Measurements from ENCODE around the gene TIMM21.

Gene TIMM21

GRCh38 chr18:74147779-74148542, at the start of gene TIMM21, which contains the start of gene FBXO15:
Gene TIMM21, plus strand, starts transcription at chr18:74148523. Its CDS starts 286 bp downstream, at chr18:74148809.
Gene FBXO15, minus strand, starts transcription at chr18:74147834. Its CDS starts 49 bp downstream, at chr18:74147785.
- peak; percentile 96 for DNase-seq

DNA sequence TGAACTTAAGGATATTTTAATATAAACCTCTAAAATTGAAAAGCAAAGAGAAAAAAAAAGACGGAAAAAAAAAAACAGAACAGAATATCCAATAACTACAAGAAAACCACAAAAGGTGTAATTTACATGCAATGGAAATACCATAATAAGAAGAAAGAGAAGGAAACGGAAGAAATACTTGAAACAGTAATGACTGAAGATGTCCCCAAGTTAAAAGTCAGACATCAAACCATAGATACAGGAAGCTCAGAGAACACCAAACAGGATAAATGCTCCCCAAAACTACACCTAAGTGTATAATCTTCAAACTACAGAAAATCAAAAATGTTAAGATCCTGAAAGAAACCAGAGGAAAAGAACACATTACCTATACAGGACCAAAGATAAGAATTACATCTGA, 39.9 kb upstream of the TIMM21 start:
- DNase-seq, result no peak

DNA sequence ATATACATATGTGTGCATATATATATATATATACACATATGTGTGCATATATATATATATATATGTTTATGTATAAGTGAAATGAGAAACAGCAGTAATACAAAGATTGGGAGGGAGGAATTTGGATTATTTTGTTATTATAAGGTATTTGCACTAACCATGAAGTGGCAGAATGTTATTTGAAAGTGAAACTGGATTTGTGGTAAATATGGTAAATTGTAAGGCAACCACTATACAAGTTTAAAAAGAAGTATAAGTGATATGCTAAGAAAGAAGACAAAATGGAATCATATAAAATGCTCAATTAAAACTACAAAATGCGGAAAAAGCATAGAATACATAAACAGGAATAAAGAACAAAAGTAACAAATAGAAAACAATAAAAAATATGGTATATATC, 38.2 kb upstream of the TIMM21 start:
- DNase-seq, result no peak

- no peak for DNase-seq
Measured at GRCh38 chr18:74110976-74111375, 37.3 kb upstream of the TIMM21 start.

DNA sequence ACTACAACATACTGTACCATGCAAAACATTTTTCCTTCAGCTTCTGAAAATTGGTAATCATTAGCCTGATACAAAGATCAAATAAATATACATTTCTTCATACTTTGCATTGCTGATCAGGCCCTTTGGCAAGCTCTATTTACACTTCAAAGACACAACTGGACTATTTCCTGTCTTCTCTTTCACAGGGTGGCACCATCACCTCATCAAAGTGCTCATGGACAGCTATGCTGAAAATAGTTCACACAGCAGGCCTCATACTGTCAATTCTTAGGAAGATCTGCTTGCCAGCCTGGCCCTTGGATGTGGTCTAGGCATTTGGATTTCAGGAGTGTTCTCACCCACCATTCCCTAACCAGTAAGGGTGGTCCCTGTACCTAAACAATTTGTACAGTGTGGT, 34.6 kb upstream of the TIMM21 start:
- no peak for DNase-seq

DNA sequence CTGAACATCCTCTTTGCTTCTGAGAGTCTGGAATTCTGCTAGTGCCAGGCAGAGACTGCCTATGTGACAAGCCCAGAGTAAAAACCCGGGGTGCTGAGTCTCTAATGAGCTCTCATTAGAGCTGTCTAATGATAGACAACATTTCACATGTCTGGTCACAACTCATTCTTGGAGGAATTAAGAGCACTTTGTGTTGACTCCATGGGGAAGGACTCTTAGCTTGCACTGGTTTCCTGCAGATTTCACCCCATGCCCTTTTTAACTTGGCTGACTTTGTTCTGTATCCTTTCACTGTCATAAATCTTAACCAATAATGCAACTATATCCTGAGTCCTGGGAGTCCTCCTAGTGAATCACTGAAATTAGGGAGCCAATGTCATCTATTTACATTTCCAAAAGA, 34.2 kb upstream of the TIMM21 start:
- no peak for DNase-seq

DNA sequence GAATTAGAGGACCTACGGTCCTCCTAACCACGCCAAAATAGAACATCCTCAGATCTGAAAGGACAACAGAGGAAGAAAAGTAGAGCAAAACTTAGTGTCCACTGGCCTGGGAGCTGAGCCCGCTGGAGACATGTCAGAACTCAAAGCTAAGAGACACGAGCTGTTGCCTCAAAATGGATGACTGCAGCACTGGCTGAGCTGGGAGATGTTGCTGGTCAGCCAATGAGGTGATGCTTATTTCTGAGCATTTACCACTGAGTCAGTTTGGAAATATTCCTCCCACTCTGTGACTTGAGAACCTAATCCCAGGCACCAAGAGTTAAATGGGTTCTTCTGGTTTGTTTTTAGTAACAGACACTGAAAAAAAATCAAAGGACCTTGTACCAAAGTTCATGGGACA, 33.3 kb upstream of the TIMM21 start:
- DNase-seq, result no peak

- peak; percentile 9 for DNase-seq
Measured at GRCh38 chr18:74116633-74117554, 31.4 kb upstream of the TIMM21 start.

DNA sequence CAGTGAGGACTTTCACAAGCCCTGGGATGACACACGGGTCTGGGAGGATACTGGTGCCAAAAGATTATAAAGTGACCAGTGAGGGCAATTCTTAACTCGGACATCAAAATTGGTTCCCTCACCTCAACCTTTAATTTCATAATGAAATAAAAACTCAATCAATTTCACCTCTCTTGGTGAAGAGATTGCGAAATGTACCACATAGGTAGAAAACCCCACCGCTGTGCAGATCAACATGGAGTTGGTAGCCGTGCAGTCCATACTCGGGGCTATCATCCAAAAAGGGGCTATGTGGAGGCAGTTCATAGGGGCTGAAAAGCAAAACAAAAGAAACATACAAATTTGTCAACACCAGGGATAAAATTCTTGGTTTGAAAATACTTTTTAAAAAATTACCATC, 25.1 kb upstream of the TIMM21 start:
- DNase-seq, result no peak

- DNase-seq, result no peak
Measured at GRCh38 chr18:74124642-74125041, 23.7 kb upstream of the TIMM21 start.

DNA sequence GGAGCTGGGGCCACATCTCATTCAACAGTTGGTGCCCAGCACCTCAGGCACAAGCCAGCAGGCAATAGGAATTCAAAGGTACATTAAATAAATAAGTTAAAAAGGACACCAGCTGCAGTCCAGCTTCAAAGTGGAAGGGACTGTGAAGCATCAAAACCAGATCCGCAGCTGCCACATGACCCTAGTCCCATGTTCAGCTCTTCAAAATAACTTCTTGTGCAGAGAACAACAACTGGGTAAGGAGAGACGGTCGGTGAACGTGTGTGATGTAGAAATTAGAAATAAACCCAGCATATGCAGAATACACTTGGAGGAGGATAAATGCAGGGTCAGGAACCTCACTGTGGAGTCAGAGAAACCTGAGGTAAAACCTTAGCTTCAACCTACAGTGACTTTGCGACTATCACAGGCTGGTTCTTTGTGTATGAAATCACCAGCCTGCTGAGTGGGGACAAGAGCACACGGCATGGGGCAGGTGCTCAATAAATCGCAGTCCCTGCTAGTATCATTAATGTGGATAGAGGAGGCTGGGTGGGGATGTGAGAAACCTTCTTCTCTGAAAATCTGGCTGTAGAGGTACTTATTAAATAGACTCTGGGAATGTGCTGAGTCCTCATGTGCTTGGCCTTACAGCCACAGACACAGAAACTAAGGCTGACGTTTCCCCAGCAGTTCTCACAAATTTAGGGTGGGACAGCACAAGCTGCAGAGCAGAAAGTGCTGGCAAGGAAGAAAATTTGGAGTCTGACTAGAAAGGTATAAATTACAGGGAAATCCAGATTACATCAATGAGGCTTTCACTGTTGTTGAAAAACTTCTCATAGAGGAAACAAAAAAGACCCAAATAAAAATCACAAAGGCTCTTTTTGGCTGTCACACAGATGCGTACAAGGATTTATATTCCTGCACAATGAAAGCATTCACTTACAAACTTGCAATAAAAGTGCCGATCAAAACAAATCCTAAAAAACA, 21.4 kb upstream of the TIMM21 start:
- no peak for DNase-seq

DNA sequence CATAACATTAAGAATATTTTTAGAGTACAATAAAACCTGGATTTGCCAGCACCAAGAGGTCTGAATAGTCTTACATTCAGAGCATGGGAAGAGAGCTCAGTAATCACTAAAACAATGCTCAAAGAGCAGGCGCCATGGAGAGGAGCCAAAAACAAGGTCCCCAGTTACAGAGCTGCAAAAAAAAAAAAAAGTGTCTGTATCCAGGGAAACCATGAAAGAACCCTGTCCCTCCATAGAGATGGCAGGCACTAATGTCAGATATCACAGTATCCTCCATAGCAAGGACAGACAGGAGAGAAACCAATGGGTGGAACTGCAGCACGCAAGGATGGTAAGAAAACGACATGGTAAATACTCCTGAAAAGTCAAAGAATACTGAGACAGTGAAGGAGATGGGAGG, 20.2 kb upstream of the TIMM21 start:
- no peak for DNase-seq

- DNase-seq, result no peak
Measured at GRCh38 chr18:74131124-74131523, 17.2 kb upstream of the TIMM21 start.

- DNase-seq, result no peak
Measured at GRCh38 chr18:74132201-74132600, 16.1 kb upstream of the TIMM21 start.

- DNase-seq, result no peak
Measured at GRCh38 chr18:74137920-74138538, 10.3 kb upstream of the TIMM21 start.

- no peak for DNase-seq
Measured at GRCh38 chr18:74139411-74139810, 8.9 kb upstream of the TIMM21 start.

DNA sequence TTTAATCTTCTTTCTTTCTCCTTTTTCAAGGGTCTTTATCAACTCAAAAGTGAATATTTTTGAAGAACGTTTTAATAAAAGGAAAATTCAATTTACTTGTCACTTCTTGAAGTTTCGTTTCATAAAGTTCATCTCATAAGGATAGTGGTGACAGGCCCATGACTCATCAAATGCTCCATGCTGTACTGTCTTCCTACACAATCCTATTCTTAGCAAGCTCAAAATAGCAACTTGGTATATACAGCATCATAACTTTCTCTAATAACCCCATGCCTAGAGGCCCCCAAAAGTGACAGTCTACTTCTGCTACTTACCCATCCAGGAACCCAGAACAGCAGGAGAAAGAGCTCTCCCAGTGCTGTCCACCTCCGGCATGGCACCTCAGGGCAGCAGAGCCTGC, 8.4 kb upstream of the TIMM21 start:
- no peak for DNase-seq

DNA sequence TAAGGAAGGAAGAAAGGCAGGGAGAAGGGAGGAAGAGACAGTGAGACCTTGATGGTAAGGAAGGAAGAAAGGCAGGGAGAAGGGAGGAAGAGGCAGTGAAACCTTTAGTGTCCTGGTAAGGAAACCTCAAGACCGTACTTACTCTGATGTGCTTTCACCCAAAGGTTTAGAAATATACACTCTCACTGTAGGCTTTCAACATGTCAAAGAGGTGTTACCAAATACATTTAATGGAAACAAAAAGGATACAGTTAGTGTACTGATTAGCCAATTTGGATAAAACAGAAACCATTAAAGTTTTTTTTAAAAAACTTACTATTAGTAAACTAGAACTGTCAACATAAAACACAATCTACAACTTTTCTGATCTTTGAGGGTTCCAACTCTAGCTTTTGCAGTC, 7.7 kb upstream of the TIMM21 start:
- DNase-seq, result no peak

- no peak for DNase-seq
Measured at GRCh38 chr18:74141667-74142066, 6.7 kb upstream of the TIMM21 start.

DNA sequence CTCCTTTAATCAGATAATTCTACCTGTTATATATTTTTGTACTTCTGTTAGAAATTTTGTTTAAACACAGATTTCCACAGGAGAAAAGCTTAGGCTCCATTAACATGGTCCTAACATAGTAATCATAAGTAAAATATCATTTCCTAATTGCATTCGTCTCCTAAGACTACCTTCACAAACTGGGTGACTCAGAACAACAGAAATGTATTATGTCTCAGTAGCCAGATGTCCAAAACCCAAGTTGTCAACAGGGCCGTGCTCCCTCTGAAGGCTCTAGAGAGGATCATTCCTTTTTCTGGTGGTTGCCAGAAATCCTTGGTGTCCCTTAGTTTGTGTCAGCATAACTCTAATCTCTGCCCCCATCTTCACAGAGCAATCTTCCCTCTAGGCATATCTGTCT, 6.1 kb upstream of the TIMM21 start:
- no peak for DNase-seq

- DNase-seq, result no peak
Measured at GRCh38 chr18:74146756-74147155, 1.6 kb upstream of the TIMM21 start.

DNA sequence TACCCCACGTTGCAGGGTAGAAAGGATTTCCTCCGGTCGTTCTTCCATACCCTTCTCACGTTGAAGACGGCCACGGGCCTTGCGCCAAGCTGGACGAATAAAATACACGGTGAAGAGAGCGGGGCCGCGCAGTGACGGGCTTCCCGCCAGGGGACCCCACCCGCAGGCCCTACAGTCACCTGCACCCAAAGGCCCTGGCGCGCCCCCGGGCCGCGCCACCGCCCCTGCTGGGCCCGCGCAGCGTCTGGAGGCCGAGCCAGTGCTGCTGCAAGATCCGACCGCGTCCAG, 888 bp upstream of the TIMM21 start:
- DNase-seq, result no peak

Data from CD4-positive, alpha-beta T cell treated with Interleukin-12 subunit alpha and Interleukin-12 subunit beta, for 1 hour (primary cell).